OCI-LY3 (cell line): ENCODE results near the gene GPR101.

ENCODE experiments used
- H2AFZ ChIP-seq: fragments of 200-600, 300-600 bp; shearing (Covaris generic); 2 replicates; pipeline ENCODE4 v1.6.0; 2014; ENCODE audit warnings: antibody characterized with exemption, low read depth, low read length
- H3K27ac ChIP-seq: fragments of 200-600, 300-600 bp; sonication (generic); 2 replicates; pipeline ENCODE4 v1.5.1; 2014; ENCODE audit warnings: mild to moderate bottlenecking, low read length, moderate library complexity, mixed read lengths
- H3K27me3 ChIP-seq: fragments of 200-600, 300-600 bp; sonication (generic); 2 replicates; pipeline ENCODE4 v1.6.1; 2014; ENCODE audit warnings: low read depth, low read length, mixed read lengths
- H3K36me3 ChIP-seq: fragments of 200-600, 300-600 bp; sonication (generic); replicated peaks from 2 replicates; pipeline ENCODE3; 2014; ENCODE audit warnings: low read depth, low read length, mixed read lengths
- H3K4me1 ChIP-seq: fragments of 300-600, 200-600 bp; sonication (generic); 2 replicates; pipeline ENCODE4 v1.6.1; 2014; ENCODE audit warnings: low read length, mixed read lengths
- H3K4me2 ChIP-seq: fragments of 200-600, 300-600 bp; sonication (generic); 2 replicates; pipeline ENCODE4 v1.6.1; 2014; ENCODE audit warnings: low read length, mixed read lengths
- H3K4me3 ChIP-seq: fragments of 300-600, 200-600 bp; sonication (generic); 2 replicates; pipeline ENCODE4 v1.5.1; 2014; ENCODE audit warnings: antibody characterized with exemption, mild to moderate bottlenecking, low read length, moderate library complexity
- H3K79me2 ChIP-seq: fragments of 300-600, 200-600 bp; shearing (Covaris generic); 2 replicates; pipeline ENCODE4 v1.6.1; 2014; ENCODE audit warnings: mild to moderate bottlenecking, low read length, mixed read lengths
- H3K9ac ChIP-seq: fragments of 300-600, 200-600 bp; shearing (Covaris generic); 2 replicates; pipeline ENCODE4 v1.6.0; 2014; ENCODE audit warnings: mild to moderate bottlenecking, low read length, moderate library complexity
- H3K9me3 ChIP-seq: fragments of 200-600, 300-600 bp; shearing (Covaris generic); 2 replicates; pipeline ENCODE4 v1.6.1; 2014; ENCODE audit warnings: low read length, mixed read lengths; ENCODE audit not compliant: insufficient read depth
- H4K20me1 ChIP-seq: fragments of 200-600, 300-600 bp; sonication (generic); 2 replicates; pipeline ENCODE4 v1.6.1; 2016; ENCODE audit warnings: low read length, mixed read lengths; ENCODE audit not compliant: insufficient read depth
- EZH2phosphoT487 ChIP-seq: fragments of 200-600 bp; shearing (Covaris generic); IDR thresholded peaks from 2 replicates; pipeline ENCODE4 v1.6.1; 2018; ENCODE audit warnings: antibody characterized with exemption, mixed run types, low read depth
- TF ChIP-seq, protein P1 (sequence below): fragments of 200-600, 300-600 bp; sonication (generic); IDR thresholded peaks from 2 replicates; pipeline ENCODE4 v1.5.1; 2014; ENCODE audit warnings: antibody characterized with exemption, low read length, low read depth

GPR101 gene

DNA sequence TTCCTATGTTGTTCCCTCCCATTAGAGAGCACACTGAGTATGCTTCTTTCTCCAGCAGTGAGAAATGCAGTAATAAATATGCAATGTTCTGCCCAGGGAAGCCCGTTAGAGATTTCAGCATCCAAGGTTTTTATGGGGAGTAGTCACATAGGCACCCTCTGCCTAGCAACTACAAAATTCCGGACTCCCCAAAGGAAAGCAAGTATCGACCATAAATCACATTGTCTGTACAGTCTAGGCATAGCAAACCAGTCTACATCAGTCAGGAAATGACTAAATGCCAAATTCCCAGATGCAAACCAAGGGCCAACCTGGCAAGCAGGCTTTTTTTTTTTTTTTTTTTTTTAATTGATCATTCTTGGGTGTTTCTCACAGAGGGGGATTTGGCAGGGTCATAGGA, 34.8 kb downstream of the GPR101 start:
- Histone ChIP-seq H2AFZ (no peak overlapping the region), H3K79me2 (no peaks in the 10 kb centered on the region), H3K27me3 (no peaks in the 10 kb centered on the region), H3K4me1 (no peaks in the 10 kb centered on the region), H4K20me1 (no peaks in the 10 kb centered on the region), H3K9ac (no peak overlapping the region), H3K9me3 (no peaks in the 10 kb centered on the region), H3K4me3 (no peak overlapping the region), H3K4me2 (no peak overlapping the region), H3K36me3 (no peaks in the 10 kb centered on the region), H3K27ac (no peak overlapping the region)
- TF ChIP-seq EZH2phosphoT487 = no peak
- TF ChIP-seq, protein P1, sequence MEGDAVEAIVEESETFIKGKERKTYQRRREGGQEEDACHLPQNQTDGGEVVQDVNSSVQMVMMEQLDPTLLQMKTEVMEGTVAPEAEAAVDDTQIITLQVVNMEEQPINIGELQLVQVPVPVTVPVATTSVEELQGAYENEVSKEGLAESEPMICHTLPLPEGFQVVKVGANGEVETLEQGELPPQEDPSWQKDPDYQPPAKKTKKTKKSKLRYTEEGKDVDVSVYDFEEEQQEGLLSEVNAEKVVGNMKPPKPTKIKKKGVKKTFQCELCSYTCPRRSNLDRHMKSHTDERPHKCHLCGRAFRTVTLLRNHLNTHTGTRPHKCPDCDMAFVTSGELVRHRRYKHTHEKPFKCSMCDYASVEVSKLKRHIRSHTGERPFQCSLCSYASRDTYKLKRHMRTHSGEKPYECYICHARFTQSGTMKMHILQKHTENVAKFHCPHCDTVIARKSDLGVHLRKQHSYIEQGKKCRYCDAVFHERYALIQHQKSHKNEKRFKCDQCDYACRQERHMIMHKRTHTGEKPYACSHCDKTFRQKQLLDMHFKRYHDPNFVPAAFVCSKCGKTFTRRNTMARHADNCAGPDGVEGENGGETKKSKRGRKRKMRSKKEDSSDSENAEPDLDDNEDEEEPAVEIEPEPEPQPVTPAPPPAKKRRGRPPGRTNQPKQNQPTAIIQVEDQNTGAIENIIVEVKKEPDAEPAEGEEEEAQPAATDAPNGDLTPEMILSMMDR = no peak
